DND-41 (cell line): Measurements from ENCODE around the gene RDH14.

Source experiments
- EZH2 ChIP-seq: IDR thresholded peaks from 3 replicates; pipeline ENCODE4 v1.6.1; 2012; ENCODE audit warnings: borderline replicate concordance, low read depth, mild to moderate bottlenecking, moderate library complexity, low read length, inconsistent platforms; ENCODE audit not compliant: severe bottlenecking
- TF ChIP-seq, protein P1 (sequence below): IDR thresholded peaks from 2 replicates; pipeline ENCODE4 v1.5.1; 2012; ENCODE audit warnings: borderline replicate concordance, low read length, moderate library complexity, mild to moderate bottlenecking; ENCODE audit not compliant: poor library complexity, severe bottlenecking; ENCODE audit errors: extremely low read depth

DNA sequence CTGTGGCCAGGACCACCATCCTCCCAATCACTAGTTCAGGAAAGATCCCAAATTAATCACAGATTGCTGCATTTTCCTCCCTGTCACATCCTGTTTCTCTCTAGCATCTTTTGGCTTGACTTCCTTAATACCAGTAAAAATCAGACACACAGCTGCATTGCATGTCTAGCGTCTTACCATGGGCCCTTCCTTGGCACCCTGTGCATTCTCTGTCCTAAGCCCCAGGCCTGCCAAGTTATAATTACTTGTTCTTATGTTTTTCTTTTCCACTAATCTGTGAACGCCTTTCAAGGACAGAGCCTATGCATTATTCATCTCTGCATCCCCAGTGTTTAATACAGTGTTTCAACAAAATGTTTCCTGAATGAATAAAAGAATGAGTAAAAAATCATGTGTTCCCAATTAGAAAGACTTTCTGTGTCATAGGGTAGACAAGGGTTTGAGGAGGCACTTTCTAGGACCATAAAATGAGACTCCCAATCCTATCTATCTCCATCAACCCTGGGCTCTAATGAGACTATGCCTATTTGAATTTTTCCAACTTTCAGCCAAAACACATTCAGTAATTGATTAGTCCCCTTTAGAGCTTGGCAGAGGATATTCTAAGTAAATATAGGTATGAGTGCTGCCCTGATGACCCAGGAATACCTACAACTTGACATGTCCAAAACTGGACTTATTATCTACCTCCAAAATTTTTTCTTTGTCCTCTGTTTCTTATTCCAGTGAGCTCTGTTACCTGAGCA is 39.2 kb upstream of the RDH14 start:
- TF ChIP-seq, protein P1, sequence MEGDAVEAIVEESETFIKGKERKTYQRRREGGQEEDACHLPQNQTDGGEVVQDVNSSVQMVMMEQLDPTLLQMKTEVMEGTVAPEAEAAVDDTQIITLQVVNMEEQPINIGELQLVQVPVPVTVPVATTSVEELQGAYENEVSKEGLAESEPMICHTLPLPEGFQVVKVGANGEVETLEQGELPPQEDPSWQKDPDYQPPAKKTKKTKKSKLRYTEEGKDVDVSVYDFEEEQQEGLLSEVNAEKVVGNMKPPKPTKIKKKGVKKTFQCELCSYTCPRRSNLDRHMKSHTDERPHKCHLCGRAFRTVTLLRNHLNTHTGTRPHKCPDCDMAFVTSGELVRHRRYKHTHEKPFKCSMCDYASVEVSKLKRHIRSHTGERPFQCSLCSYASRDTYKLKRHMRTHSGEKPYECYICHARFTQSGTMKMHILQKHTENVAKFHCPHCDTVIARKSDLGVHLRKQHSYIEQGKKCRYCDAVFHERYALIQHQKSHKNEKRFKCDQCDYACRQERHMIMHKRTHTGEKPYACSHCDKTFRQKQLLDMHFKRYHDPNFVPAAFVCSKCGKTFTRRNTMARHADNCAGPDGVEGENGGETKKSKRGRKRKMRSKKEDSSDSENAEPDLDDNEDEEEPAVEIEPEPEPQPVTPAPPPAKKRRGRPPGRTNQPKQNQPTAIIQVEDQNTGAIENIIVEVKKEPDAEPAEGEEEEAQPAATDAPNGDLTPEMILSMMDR: no peak
- no peak for TF ChIP-seq EZH2
